ENCODE results near the gene RBM41.
A peak's percentile ranks its signal among the peaks of the same experiment; 100 is the strongest.

RBM41 gene

DNA sequence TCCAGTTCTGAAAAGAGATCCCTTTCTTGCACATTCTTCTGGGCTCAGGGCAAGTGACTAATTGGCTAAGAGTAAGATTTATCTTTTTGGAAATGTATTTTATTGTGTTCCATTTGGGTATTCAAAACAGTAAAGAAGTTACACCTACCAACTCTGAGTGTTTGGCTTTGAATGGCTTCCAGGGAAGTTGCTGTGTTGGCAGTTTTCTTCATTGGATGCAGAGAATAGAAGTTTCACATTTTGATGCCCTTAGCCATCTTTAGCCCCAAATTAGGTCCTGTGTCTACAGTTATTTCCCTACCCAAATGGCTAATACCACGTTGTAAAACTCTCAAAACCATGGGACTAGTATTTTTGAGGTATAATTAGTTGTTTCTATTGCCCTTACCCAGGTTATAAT is 88.9 kb downstream of the RBM41 start:
- H3K14ac ChIP-seq (ENCODE audit: low read length) = no peak overlapping the region
- no peak overlapping the region for H3K9ac ChIP-seq (ENCODE audit: low read depth, low read length, poor library complexity)
- H3K27ac ChIP-seq (replicated peaks; ENCODE audit: low read length) = no peak overlapping the region
- DNase-seq (ENCODE audit: low spot score) = no peak
- WGBS, 2 donors (ENCODE audit: extremely low coverage in 2 of 2, insufficient read length in 2 of 2, insufficient replicate concordance in 1 of 2) = no CpG with 5 or more reads among the region's 1 CpG
- H2BK12ac ChIP-seq (ENCODE audit: low read length) = no peak overlapping the region
- no peak overlapping the region for H2BK15ac ChIP-seq (ENCODE audit: low read length)
- H2AK5ac ChIP-seq (ENCODE audit: low read depth, low read length) = no peak overlapping the region
- no peaks in the 10 kb centered on the region for H3K79me1 ChIP-seq (ENCODE audit: low read depth, low read length)
- H3K4me3 ChIP-seq (ENCODE audit: low read length in 2 of 2) = no peak overlapping the region
- no peaks in the 10 kb centered on the region for H3K27me3 ChIP-seq (ENCODE audit: control insufficient read depth in 3 of 3, insufficient read depth in 3 of 3, low read depth in 1 of 3, low read length in 3 of 3)
- H3K36me3 ChIP-seq (replicated peaks in 1 of 2; ENCODE audit: control insufficient read depth in 2 of 2, insufficient read depth in 2 of 2, low read length in 2 of 2) = no peaks in the 10 kb centered on the region
- no peak overlapping the region for H3K18ac ChIP-seq (ENCODE audit: low read length)
- H4K8ac ChIP-seq (ENCODE audit: low read depth, low read length) = no peak overlapping the region
- H3K23ac ChIP-seq (ENCODE audit: low read depth, low read length, poor library complexity) = no peak overlapping the region
- no peaks in the 10 kb centered on the region for H3K9me3 ChIP-seq (replicated peaks in 1 of 2; ENCODE audit: control insufficient read depth in 2 of 2, insufficient read depth in 1 of 2, low read depth in 1 of 2, low read length in 2 of 2)
- no peak overlapping the region for H3K4ac ChIP-seq (ENCODE audit: low read length)
- no peak overlapping the region for H3K4me2 ChIP-seq (ENCODE audit: insufficient read depth, low read length, poor library complexity, severe bottlenecking)
- no peaks in the 10 kb centered on the region for H3K4me1 ChIP-seq (ENCODE audit: control insufficient read depth in 2 of 2, insufficient read depth in 1 of 2, low read depth in 1 of 2, low read length in 2 of 2)
- H2BK5ac ChIP-seq (ENCODE audit: low read length) = no peak overlapping the region
- no peak overlapping the region for H2AFZ ChIP-seq (ENCODE audit: low read length)
- H4K91ac ChIP-seq (ENCODE audit: low read depth, low read length, poor library complexity) = no peak overlapping the region
- no peak overlapping the region for H2BK120ac ChIP-seq (ENCODE audit: low read depth, low read length)

DNA sequence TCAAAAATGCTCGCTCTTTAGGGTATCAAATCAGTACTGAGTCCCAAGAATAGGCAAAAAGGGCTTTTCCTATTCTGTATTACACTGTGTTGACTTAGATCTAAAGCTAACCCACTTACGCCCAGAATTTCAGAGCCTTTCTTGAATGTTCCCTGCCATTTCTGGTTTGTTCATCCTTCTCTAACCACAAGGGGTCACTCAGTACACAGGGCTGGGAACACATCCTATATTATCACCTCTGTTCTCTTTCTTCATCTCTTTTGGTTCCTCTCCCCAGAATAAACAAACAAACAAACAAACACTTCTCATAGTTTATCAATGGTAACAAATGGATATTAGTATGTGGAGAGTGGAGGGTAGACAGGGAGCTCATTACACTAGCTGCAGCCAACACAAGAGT is 93.1 kb downstream of the RBM41 start:
- Histone ChIP-seq H3K9ac (ENCODE audit: low read depth, low read length, poor library complexity) (no peak overlapping the region), H2AK5ac (ENCODE audit: low read depth, low read length) (no peak overlapping the region), H2BK120ac (ENCODE audit: low read depth, low read length) (no peak overlapping the region), H3K4me2 (ENCODE audit: insufficient read depth, low read length, poor library complexity, severe bottlenecking) (no peak overlapping the region), H2BK12ac (ENCODE audit: low read length) (no peak overlapping the region), H2BK15ac (ENCODE audit: low read length) (no peak overlapping the region), H3K27ac (replicated peaks; ENCODE audit: low read length) (no peak overlapping the region), H3K23ac (ENCODE audit: low read depth, low read length, poor library complexity) (no peak overlapping the region), H3K27me3 (ENCODE audit: control insufficient read depth in 3 of 3, insufficient read depth in 3 of 3, low read depth in 1 of 3, low read length in 3 of 3) (peaks cover 0 to 5% (median 0%) of the 10 kb centered on the region in 3 experiments), H4K91ac (ENCODE audit: low read depth, low read length, poor library complexity) (no peak overlapping the region), H3K79me1 (ENCODE audit: low read depth, low read length) (no peaks in the 10 kb centered on the region), H3K14ac (ENCODE audit: low read length) (no peak overlapping the region), H2AFZ (ENCODE audit: low read length) (no peak overlapping the region), H3K36me3 (replicated peaks in 1 of 2; ENCODE audit: control insufficient read depth in 2 of 2, insufficient read depth in 2 of 2, low read length in 2 of 2) (no peaks in the 10 kb centered on the region), H3K4me3 (ENCODE audit: low read length in 2 of 2) (no peak overlapping the region), H3K18ac (ENCODE audit: low read length) (no peak overlapping the region), H3K4ac (ENCODE audit: low read length) (no peak overlapping the region), H4K8ac (ENCODE audit: low read depth, low read length) (no peak overlapping the region), H3K4me1 (ENCODE audit: control insufficient read depth in 2 of 2, insufficient read depth in 1 of 2, low read depth in 1 of 2, low read length in 2 of 2) (no peaks in the 10 kb centered on the region), H2BK5ac (ENCODE audit: low read length) (no peak overlapping the region), H3K9me3 (replicated peaks in 1 of 2; ENCODE audit: control insufficient read depth in 2 of 2, insufficient read depth in 1 of 2, low read depth in 1 of 2, low read length in 2 of 2) (no peaks in the 10 kb centered on the region)
- no CpG with 5 or more reads among the region's 2 CpGs for WGBS, 2 donors (ENCODE audit: extremely low coverage in 2 of 2, insufficient read length in 2 of 2, insufficient replicate concordance in 1 of 2)
- DNase-seq (ENCODE audit: low spot score) = peak; percentile 12

DNA sequence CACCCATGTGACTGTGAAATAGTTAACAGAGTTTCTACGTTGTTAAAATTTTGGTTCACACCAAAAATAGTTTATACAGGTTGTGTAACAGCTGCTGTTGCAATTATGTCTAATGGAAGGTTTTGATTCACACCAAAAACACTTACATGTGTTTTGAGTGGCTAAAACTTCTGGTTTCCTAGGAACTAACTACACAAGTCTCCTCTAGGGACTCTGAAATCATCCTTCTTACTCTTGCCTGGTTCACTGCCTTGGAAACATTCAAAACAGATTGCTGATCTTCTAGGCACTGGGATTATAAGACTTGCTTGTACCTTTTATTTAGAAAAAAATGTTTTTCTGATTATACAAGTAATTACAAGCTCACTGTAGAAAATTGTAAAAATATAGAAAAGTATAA is 103.7 kb downstream of the RBM41 start:
- Histone ChIP-seq H3K18ac (ENCODE audit: low read length) (no peak overlapping the region), H3K14ac (ENCODE audit: low read length) (no peak overlapping the region), H3K79me1 (ENCODE audit: low read depth, low read length) (no peaks in the 10 kb centered on the region), H2AK5ac (ENCODE audit: low read depth, low read length) (no peak overlapping the region), H3K4me2 (ENCODE audit: insufficient read depth, low read length, poor library complexity, severe bottlenecking) (no peak overlapping the region), H3K27me3 (ENCODE audit: control insufficient read depth in 3 of 3, insufficient read depth in 3 of 3, low read depth in 1 of 3, low read length in 3 of 3) (peaks cover 0 to 3% (median 0%) of the 10 kb centered on the region in 3 experiments), H3K23ac (ENCODE audit: low read depth, low read length, poor library complexity) (no peak overlapping the region), H2BK5ac (ENCODE audit: low read length) (no peak overlapping the region), H2BK15ac (ENCODE audit: low read length) (no peak overlapping the region), H4K91ac (ENCODE audit: low read depth, low read length, poor library complexity) (no peak overlapping the region), H2AFZ (ENCODE audit: low read length) (no peak overlapping the region), H2BK12ac (ENCODE audit: low read length) (no peak overlapping the region), H3K4me3 (ENCODE audit: low read length in 2 of 2) (no peak overlapping the region), H3K9ac (ENCODE audit: low read depth, low read length, poor library complexity) (no peak overlapping the region), H3K4ac (ENCODE audit: low read length) (no peak overlapping the region), H3K36me3 (replicated peaks in 1 of 2; ENCODE audit: control insufficient read depth in 2 of 2, insufficient read depth in 2 of 2, low read length in 2 of 2) (no peaks in the 10 kb centered on the region), H3K27ac (replicated peaks; ENCODE audit: low read length) (no peak overlapping the region), H4K8ac (ENCODE audit: low read depth, low read length) (no peak overlapping the region), H2BK120ac (ENCODE audit: low read depth, low read length) (no peak overlapping the region), H3K4me1 (ENCODE audit: control insufficient read depth in 2 of 2, insufficient read depth in 1 of 2, low read depth in 1 of 2, low read length in 2 of 2) (no peaks in the 10 kb centered on the region), H3K9me3 (replicated peaks in 1 of 2; ENCODE audit: control insufficient read depth in 2 of 2, insufficient read depth in 1 of 2, low read depth in 1 of 2, low read length in 2 of 2) (no peaks in the 10 kb centered on the region)
- no peak for DNase-seq (ENCODE audit: low spot score)
- no CpG with 5 or more reads among the region's 1 CpG for WGBS, 2 donors (ENCODE audit: extremely low coverage in 2 of 2, insufficient read length in 2 of 2, insufficient replicate concordance in 1 of 2)
